ENCODE measurements around the gene ATF7. TPM values are rescaled to one million over a fixed set of nuclear protein-coding genes. Genes with fewer than 3 reads are reported as not detected.

ATF7 gene
- total and polyA plus RNA-seq, 2 donors (not counting 1 experiment from before 2014, with no cell fraction given): 15.7 to 42.2 TPM

DNA sequence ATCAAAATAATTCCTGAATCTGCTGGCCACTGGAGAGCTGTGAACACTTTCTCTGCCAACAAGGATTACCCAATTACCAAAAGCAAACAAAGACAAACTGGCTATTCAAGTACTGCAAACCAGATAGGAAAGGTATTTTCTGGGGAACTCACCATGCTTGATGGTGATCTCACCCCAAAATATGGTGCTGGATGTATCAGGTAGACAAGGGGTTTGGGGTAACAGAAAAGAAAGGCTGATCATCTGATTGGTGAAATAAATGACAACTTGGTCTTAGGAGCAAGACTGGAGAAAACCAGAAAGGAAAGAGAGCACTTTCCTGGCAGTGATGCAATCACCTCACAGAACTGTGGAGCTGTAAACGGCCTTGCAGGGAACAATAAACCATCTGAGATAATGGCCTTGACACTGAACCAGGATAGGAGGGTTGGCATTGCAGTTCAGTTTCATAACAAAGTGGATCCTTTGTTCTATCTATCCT, 87.9 kb downstream of the ATF7 start:
- Mint-ChIP-seq H3K9me3 (ENCODE audit: insufficient read depth) (no peaks in the 10 kb centered on the region), H3K4me3 (no peak overlapping the region), H3K27ac (no peak overlapping the region), H3K4me1 (no peaks in the 10 kb centered on the region), H3K27me3 (no peaks in the 10 kb centered on the region)
- Histone ChIP-seq H3K9me3 (ENCODE audit: control extremely low read depth in 1 of 3, control insufficient read depth in 2 of 3, insufficient read depth in 1 of 3, low read length in 2 of 3) (no peaks in the 10 kb centered on the region), H2AFZ (ENCODE audit: insufficient read depth, low read depth, low read length, poor library complexity, severe bottlenecking) (no peak overlapping the region), H3K4me3 (ENCODE audit: control extremely low read depth in 1 of 5, extremely low read depth in 1 of 5, insufficient read depth in 1 of 5, low read depth in 2 of 5, low read length in 4 of 5) (no peak overlapping the region), H3K9ac (ENCODE audit: low read length) (no peak overlapping the region), H3K27me3 (replicated peaks in 1 of 4; ENCODE audit: control extremely low read depth in 1 of 4, control insufficient read depth in 3 of 4, insufficient read depth in 4 of 4, low read length in 3 of 4) (no peaks in the 10 kb centered on the region), H3K36me3 (replicated peaks in 1 of 2; ENCODE audit: control extremely low read depth in 1 of 2, control insufficient read depth in 1 of 2, extremely low read depth in 1 of 2, insufficient read depth in 2 of 2, low read length in 1 of 2) (peaks cover 7 to 66% of the 10 kb centered on the region in 2 experiments), H3K4me1 (ENCODE audit: control insufficient read depth in 2 of 2, insufficient read depth in 2 of 2, low read length in 2 of 2) (no peaks in the 10 kb centered on the region), H3K27ac (ENCODE audit: low read length in 2 of 2) (no peak overlapping the region), H3K79me2 (ENCODE audit: control insufficient read depth, insufficient read depth, low read length) (no peaks in the 10 kb centered on the region), H4K20me1 (ENCODE audit: control insufficient read depth, insufficient read depth, low read length, poor library complexity, severe bottlenecking) (no peaks in the 10 kb centered on the region), H3K4me2 (replicated peaks; ENCODE audit: low read depth, low read length, poor library complexity, severe bottlenecking) (no peak overlapping the region)
- DNase-seq: no peak
- 71% methylated on average over 1 of the region's 1 CpG for WGBS (ENCODE audit: insufficient coverage)
- TF ChIP-seq, protein P1, sequence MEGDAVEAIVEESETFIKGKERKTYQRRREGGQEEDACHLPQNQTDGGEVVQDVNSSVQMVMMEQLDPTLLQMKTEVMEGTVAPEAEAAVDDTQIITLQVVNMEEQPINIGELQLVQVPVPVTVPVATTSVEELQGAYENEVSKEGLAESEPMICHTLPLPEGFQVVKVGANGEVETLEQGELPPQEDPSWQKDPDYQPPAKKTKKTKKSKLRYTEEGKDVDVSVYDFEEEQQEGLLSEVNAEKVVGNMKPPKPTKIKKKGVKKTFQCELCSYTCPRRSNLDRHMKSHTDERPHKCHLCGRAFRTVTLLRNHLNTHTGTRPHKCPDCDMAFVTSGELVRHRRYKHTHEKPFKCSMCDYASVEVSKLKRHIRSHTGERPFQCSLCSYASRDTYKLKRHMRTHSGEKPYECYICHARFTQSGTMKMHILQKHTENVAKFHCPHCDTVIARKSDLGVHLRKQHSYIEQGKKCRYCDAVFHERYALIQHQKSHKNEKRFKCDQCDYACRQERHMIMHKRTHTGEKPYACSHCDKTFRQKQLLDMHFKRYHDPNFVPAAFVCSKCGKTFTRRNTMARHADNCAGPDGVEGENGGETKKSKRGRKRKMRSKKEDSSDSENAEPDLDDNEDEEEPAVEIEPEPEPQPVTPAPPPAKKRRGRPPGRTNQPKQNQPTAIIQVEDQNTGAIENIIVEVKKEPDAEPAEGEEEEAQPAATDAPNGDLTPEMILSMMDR (IDR thresholded peaks at IDR 0.05): no peak
- no peak for TF ChIP-seq EZH2 (IDR thresholded peaks at IDR 0.05; ENCODE audit: borderline replicate concordance, insufficient read depth, low read depth, low read length, poor library complexity, severe bottlenecking)
- POLR2A ChIA-PET: no interaction called here
- no peak for ATAC-seq (ENCODE audit: low read depth)
- intact Hi-C loops (cut with micrococcal nuclease): no loop called here
- CTCF ChIA-PET: interaction anchor here (1.3 kb wide), 1 partner anchor 138 kb away, joined by 4 read pairs; the partner anchor contains the start of gene ATP5MC2

DNA sequence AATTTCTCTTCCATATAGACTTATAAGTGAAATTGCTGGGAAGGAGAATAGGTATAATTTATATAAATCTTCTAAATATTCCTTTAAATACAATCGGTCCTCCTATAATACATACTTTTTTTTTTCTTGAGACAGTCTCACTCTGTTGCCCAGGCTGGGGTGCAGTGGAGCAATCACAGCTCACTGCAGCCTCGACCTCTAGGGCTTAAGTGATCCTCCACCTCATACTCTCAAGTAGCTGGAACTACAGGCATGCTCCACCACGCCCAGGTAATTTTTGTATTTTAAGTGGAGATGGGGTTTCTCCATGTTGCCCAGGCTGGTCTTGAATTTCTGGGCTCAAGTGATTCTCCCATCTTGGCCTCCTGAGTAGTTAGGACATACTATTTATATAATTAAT, 89.2 kb downstream of the ATF7 start:
- no peak overlapping the region for H2AFZ ChIP-seq (ENCODE audit: insufficient read depth, low read depth, low read length, poor library complexity, severe bottlenecking)
- no peak overlapping the region for H3K27ac ChIP-seq (ENCODE audit: low read length in 2 of 2)
- no peak overlapping the region for H3K9ac ChIP-seq (ENCODE audit: low read length)
- no peak overlapping the region for H3K4me2 ChIP-seq (replicated peaks; ENCODE audit: low read depth, low read length, poor library complexity, severe bottlenecking)
- no peak overlapping the region for H3K4me3 ChIP-seq (ENCODE audit: control extremely low read depth in 1 of 5, extremely low read depth in 1 of 5, insufficient read depth in 1 of 5, low read depth in 2 of 5, low read length in 4 of 5)
- TF ChIP-seq EZH2 (IDR thresholded peaks at IDR 0.05; ENCODE audit: borderline replicate concordance, insufficient read depth, low read depth, low read length, poor library complexity, severe bottlenecking): no peak
- TF ChIP-seq, protein P1 (IDR thresholded peaks at IDR 0.05): no peak
- Mint-ChIP-seq H3K4me3 (no peak overlapping the region), H3K27me3 (no peaks in the 10 kb centered on the region), H3K4me1 (no peaks in the 10 kb centered on the region), H3K27ac (no peak overlapping the region), H3K9me3 (ENCODE audit: insufficient read depth) (no peaks in the 10 kb centered on the region)
- no peaks in the 10 kb centered on the region for H3K27me3 ChIP-seq (replicated peaks in 1 of 4; ENCODE audit: control extremely low read depth in 1 of 4, control insufficient read depth in 3 of 4, insufficient read depth in 4 of 4, low read length in 3 of 4)
- ATAC-seq (ENCODE audit: low read depth) (no peak), DNase-seq (no peak)
- no peaks in the 10 kb centered on the region for H4K20me1 ChIP-seq (ENCODE audit: control insufficient read depth, insufficient read depth, low read length, poor library complexity, severe bottlenecking)
- POLR2A ChIA-PET: no interaction called here
- CTCF ChIA-PET: no interaction called here
- no peaks in the 10 kb centered on the region for H3K9me3 ChIP-seq (ENCODE audit: control extremely low read depth in 1 of 3, control insufficient read depth in 2 of 3, insufficient read depth in 1 of 3, low read length in 2 of 3)
- intact Hi-C loops (cut with micrococcal nuclease): no loop called here
- 100% methylated on average over 1 of the region's 3 CpGs for WGBS (ENCODE audit: insufficient coverage)
- peaks cover 14 to 70% of the 10 kb centered on the region in 2 experiments for H3K36me3 ChIP-seq (replicated peaks in 1 of 2; ENCODE audit: control extremely low read depth in 1 of 2, control insufficient read depth in 1 of 2, extremely low read depth in 1 of 2, insufficient read depth in 2 of 2, low read length in 1 of 2)
- H3K79me2 ChIP-seq (ENCODE audit: control insufficient read depth, insufficient read depth, low read length): no peaks in the 10 kb centered on the region
- no peaks in the 10 kb centered on the region for H3K4me1 ChIP-seq (ENCODE audit: control insufficient read depth in 2 of 2, insufficient read depth in 2 of 2, low read length in 2 of 2)

Data from B cell (primary cell).